ENCODE measurements around the gene TSPAN11.
"Not testable (repeated sequence)": the region's sequence is repeated elsewhere in the genome, so short reads cannot be mapped to it uniquely, and the experiment has no call there.

Gene TSPAN11

GRCh38 chr12:31018106-31018789, 91.7 kb downstream of the TSPAN11 start:
- DNase-seq (no peak), ATAC-seq (no peak)
- Mint-ChIP-seq H3K9me3 (no peaks in the 10 kb centered on the region), H3K27me3 (no peaks in the 10 kb centered on the region), H3K36me3 (ENCODE audit: low read depth) (no peaks in the 10 kb centered on the region), H3K27ac (no peak overlapping the region), H3K4me1 (no peaks in the 10 kb centered on the region), H3K4me3 (no peak overlapping the region)

GRCh38 chr12:31018790-31019505, 92.4 kb downstream of the TSPAN11 start:
- H3K4me3 Mint-ChIP-seq: no peak overlapping the region
- no peaks in the 10 kb centered on the region for H3K36me3 Mint-ChIP-seq (ENCODE audit: low read depth)
- no peaks in the 10 kb centered on the region for H3K9me3 Mint-ChIP-seq

GRCh38 chr12:31019561-31019960, 93.0 kb downstream of the TSPAN11 start:
- no peaks in the 10 kb centered on the region for H3K27me3 Mint-ChIP-seq
- no peaks in the 10 kb centered on the region for H3K36me3 Mint-ChIP-seq (ENCODE audit: low read depth)
- H3K4me3 Mint-ChIP-seq: no peak overlapping the region
- no peak for DNase-seq
- no peak overlapping the region for H3K27ac Mint-ChIP-seq
- ATAC-seq: no peak
- H3K4me1 Mint-ChIP-seq: no peaks in the 10 kb centered on the region
- no peaks in the 10 kb centered on the region for H3K9me3 Mint-ChIP-seq

More at GRCh38 chr12:31018790-31019505, 92.4 kb downstream of the TSPAN11 start:
- H3K27ac Mint-ChIP-seq: no peak overlapping the region
- DNase-seq (no peak), ATAC-seq (no peak)
- H3K4me1 Mint-ChIP-seq: no peaks in the 10 kb centered on the region
- H3K27me3 Mint-ChIP-seq: no peaks in the 10 kb centered on the region

GRCh38 chr12:31019976-31020375, 93.4 kb downstream of the TSPAN11 start:
- Mint-ChIP-seq H3K4me3 (no peak overlapping the region), H3K27me3 (no peaks in the 10 kb centered on the region), H3K9me3 (no peaks in the 10 kb centered on the region), H3K36me3 (ENCODE audit: low read depth) (no peaks in the 10 kb centered on the region), H3K4me1 (no peaks in the 10 kb centered on the region), H3K27ac (no peak overlapping the region)
- ATAC-seq: no peak
- no peak for DNase-seq

GRCh38 chr12:31020385-31021166, 94.0 kb downstream of the TSPAN11 start:
- ATAC-seq (no peak), DNase-seq (no peak)
- Mint-ChIP-seq H3K36me3 (ENCODE audit: low read depth) (no peaks in the 10 kb centered on the region), H3K27me3 (no peaks in the 10 kb centered on the region), H3K27ac (no peak overlapping the region), H3K4me1 (no peaks in the 10 kb centered on the region), H3K4me3 (no peak overlapping the region), H3K9me3 (no peaks in the 10 kb centered on the region)

- no peaks in the 10 kb centered on the region for H3K27me3 Mint-ChIP-seq
- H3K27ac Mint-ChIP-seq: no peak overlapping the region
- no peaks in the 10 kb centered on the region for H3K9me3 Mint-ChIP-seq
- no peak for ATAC-seq
- no peak for DNase-seq
- no peaks in the 10 kb centered on the region for H3K4me1 Mint-ChIP-seq
- no peak overlapping the region for H3K4me3 Mint-ChIP-seq
- no peaks in the 10 kb centered on the region for H3K36me3 Mint-ChIP-seq (ENCODE audit: low read depth)
These were observed 94.6 kb downstream of the TSPAN11 start for GRCh38 chr12:31021181-31021580.

- Mint-ChIP-seq H3K27me3 (no peaks in the 10 kb centered on the region), H3K36me3 (ENCODE audit: low read depth) (no peaks in the 10 kb centered on the region), H3K27ac (no peak overlapping the region), H3K9me3 (no peaks in the 10 kb centered on the region), H3K4me3 (no peak overlapping the region), H3K4me1 (no peaks in the 10 kb centered on the region)
- no peak for ATAC-seq
- DNase-seq: no peak
These were observed 95.4 kb downstream of the TSPAN11 start for GRCh38 chr12:31021809-31022494.

GRCh38 chr12:31023271-31023724, 96.8 kb downstream of the TSPAN11 start:
- no peak overlapping the region for H3K27ac Mint-ChIP-seq
- DNase-seq (no peak), ATAC-seq (no peak)
- peaks cover 3% of the 10 kb centered on the region for H3K9me3 Mint-ChIP-seq
- no peaks in the 10 kb centered on the region for H3K36me3 Mint-ChIP-seq (ENCODE audit: low read depth)
- no peaks in the 10 kb centered on the region for H3K27me3 Mint-ChIP-seq
- no peak overlapping the region for H3K4me3 Mint-ChIP-seq
- no peaks in the 10 kb centered on the region for H3K4me1 Mint-ChIP-seq

GRCh38 chr12:31026202-31026601, 99.7 kb downstream of the TSPAN11 start:
- Mint-ChIP-seq H3K4me1 (no peaks in the 10 kb centered on the region), H3K9me3 (peaks cover 3% of the 10 kb centered on the region), H3K36me3 (ENCODE audit: low read depth) (no peaks in the 10 kb centered on the region), H3K4me3 (no peak overlapping the region), H3K27me3 (no peaks in the 10 kb centered on the region), H3K27ac (no peak overlapping the region)
- no peak for ATAC-seq
- no peak for DNase-seq

GRCh38 chr12:31027006-31027405, 100.5 kb downstream of the TSPAN11 start:
- not testable (repeated sequence) for H3K9me3 Mint-ChIP-seq; ATAC-seq; H3K4me1 Mint-ChIP-seq; H3K27me3 Mint-ChIP-seq; H3K27ac Mint-ChIP-seq; DNase-seq; H3K4me3 Mint-ChIP-seq; H3K36me3 Mint-ChIP-seq (ENCODE audit: low read depth)

- no peaks in the 10 kb centered on the region for H3K27me3 Mint-ChIP-seq
- DNase-seq: no peak
- H3K36me3 Mint-ChIP-seq (ENCODE audit: low read depth): no peaks in the 10 kb centered on the region
- no peak overlapping the region for H3K27ac Mint-ChIP-seq
- H3K9me3 Mint-ChIP-seq: peaks cover 3% of the 10 kb centered on the region
- H3K4me3 Mint-ChIP-seq: no peak overlapping the region
- ATAC-seq: no peak
- no peaks in the 10 kb centered on the region for H3K4me1 Mint-ChIP-seq
These were observed 102.9 kb downstream of the TSPAN11 start for GRCh38 chr12:31029468-31029867.

GRCh38 chr12:31029916-31030562, 103.5 kb downstream of the TSPAN11 start:
- no peaks in the 10 kb centered on the region for H3K36me3 Mint-ChIP-seq (ENCODE audit: low read depth)
- H3K9me3 Mint-ChIP-seq: peaks cover 3% of the 10 kb centered on the region
- ATAC-seq: no peak
- no peaks in the 10 kb centered on the region for H3K27me3 Mint-ChIP-seq
- H3K27ac Mint-ChIP-seq: no peak overlapping the region
- no peak overlapping the region for H3K4me3 Mint-ChIP-seq
- H3K4me1 Mint-ChIP-seq: no peaks in the 10 kb centered on the region
- no peak for DNase-seq

GRCh38 chr12:31031951-31032335, 105.4 kb downstream of the TSPAN11 start:
- H3K27me3 Mint-ChIP-seq: no peaks in the 10 kb centered on the region
- no peaks in the 10 kb centered on the region for H3K4me1 Mint-ChIP-seq
- ATAC-seq: no peak
- DNase-seq: no peak
- H3K9me3 Mint-ChIP-seq: peaks cover 3% of the 10 kb centered on the region
- H3K27ac Mint-ChIP-seq: no peak overlapping the region
- H3K4me3 Mint-ChIP-seq: no peak overlapping the region
- H3K36me3 Mint-ChIP-seq (ENCODE audit: low read depth): no peaks in the 10 kb centered on the region

GRCh38 chr12:31033146-31033545, 106.6 kb downstream of the TSPAN11 start:
- Mint-ChIP-seq H3K27me3 (no peaks in the 10 kb centered on the region), H3K27ac (no peak overlapping the region), H3K9me3 (no peaks in the 10 kb centered on the region), H3K4me1 (no peaks in the 10 kb centered on the region), H3K36me3 (ENCODE audit: low read depth) (no peaks in the 10 kb centered on the region), H3K4me3 (no peak overlapping the region)
- DNase-seq (no peak), ATAC-seq (no peak)

Measured in activated naive CD8-positive, alpha-beta T cell treated with anti-CD3 and anti-CD28 coated beads, Interleukin-2, amount 50 U/mL, for 24 hours (primary cell).